HepG2 (cell line): ENCODE data around the gene OR5P2. TPM values are rescaled to one million over a fixed set of nuclear protein-coding genes. Genes with fewer than 3 reads are reported as not detected.

Experiments
- ATAC-seq: fragments of 200-7000 bp; cut with Tn5 transposase; 3 replicates; pipeline ENCODE4 v1.9.1; 2020; ENCODE audit warnings: mild to moderate bottlenecking, moderate library complexity
- BruUV-seq: library from RNA; stranded (reverse); fragments of 400-500 nt; replicated peaks from 2 replicates; lab custom pipeline; 2021; lab: Mats Ljungman, UMichigan
- CTCF ChIA-PET: fragments of 300-600 bp; formaldehyde crosslinking; extraction: SDS; loops from one replicate; lab custom pipeline; 2021; ENCODE audit warnings: low total read pairs, inconsistent platforms, low intra/inter-chr PET ratio; lab: Yijun Ruan, JAX
- POLR2A ChIA-PET: fragments of 350-600 bp; sonication (Branson Sonifier 250); formaldehyde crosslinking; loops from one replicate; lab custom pipeline; 2020; ENCODE audit warnings: antibody characterized with exemption, inconsistent platforms; lab: Yijun Ruan, JAX
- DNase-seq: peaks from one replicate; pipeline ENCODE4 v3.0.0-alpha.2; 2015; ENCODE audit warnings: low spot score
- FAIRE-seq: peaks from 3 replicates; lab custom pipeline; 2011; peaks lifted over from hg19 to GRCh38; lab: Jason Lieb, UNC
- H2AFZ ChIP-seq: one replicate; pipeline ENCODE4 v1.6.1; 2011; ENCODE audit warnings: low read length, inconsistent platforms
- H3K27ac ChIP-seq: fragments of 300-600 bp; 3 replicates; pipeline ENCODE4 v1.8.0; 2011; ENCODE audit warnings: mixed run types, mild to moderate bottlenecking, mixed read lengths, low read length, inconsistent platforms; ENCODE audit not compliant: insufficient read depth; ENCODE audit errors: extremely low read length
- H3K27me3 ChIP-seq, 2 experiments: fragments of 200-600 bp in 1 of 2; 2 replicates in 1 of 2; 3 replicates in 1 of 2; pipeline versions ENCODE4 v1.6.0 to v1.8.0; 2011; ENCODE audit warnings: low read length in 2 of 2, mild to moderate bottlenecking in 2 of 2, moderate library complexity in 2 of 2, inconsistent platforms in 1 of 2; ENCODE audit not compliant: insufficient read depth in 2 of 2, control insufficient read depth in 1 of 2
- H3K36me3 ChIP-seq, 2 experiments: fragments of 200-600 bp in 1 of 2; replicated peaks in 1 of 2; 2 replicates in 1 of 2; 3 replicates in 1 of 2; pipeline versions ENCODE4 v1.5.1 to v1.8.0; 2011; ENCODE audit warnings: low read length in 2 of 2, inconsistent platforms in 1 of 2; ENCODE audit not compliant: insufficient read depth in 2 of 2, control insufficient read depth in 1 of 2
- H3K4me1 ChIP-seq: 2 replicates; pipeline ENCODE4 v1.5.1; 2012; ENCODE audit warnings: low read length, inconsistent platforms; ENCODE audit not compliant: insufficient read depth
- H3K4me2 ChIP-seq: 2 replicates; pipeline ENCODE4 v1.6.0; 2011; ENCODE audit warnings: low read depth, low read length, inconsistent platforms
- H3K4me3 ChIP-seq, 3 experiments: fragments of 200-600 bp in 1 of 3; sonication (generic), shearing (Covaris generic) in 1 of 3; replicated peaks in 1 of 3; 2 replicates each; pipeline ENCODE4 v1.5.1; 2011 to 2016; ENCODE audit warnings: low read length in 3 of 3, inconsistent platforms in 2 of 3, low read depth in 2 of 3, mild to moderate bottlenecking in 2 of 3, control low read depth in 1 of 3, mixed read lengths in 1 of 3; ENCODE audit not compliant: insufficient read depth in 1 of 3
- H3K79me2 ChIP-seq: one replicate; pipeline ENCODE4 v1.6.1; 2011; ENCODE audit warnings: low read length, inconsistent platforms; ENCODE audit not compliant: insufficient read depth
- H3K9ac ChIP-seq: 2 replicates; pipeline ENCODE4 v1.6.0; 2011; ENCODE audit warnings: mild to moderate bottlenecking, low read depth, low read length, inconsistent platforms; ENCODE audit not compliant: insufficient read depth
- H3K9me3 ChIP-seq: 2 replicates; pipeline ENCODE4 v1.5.1; 2012; ENCODE audit warnings: mild to moderate bottlenecking, low read length
- H4K20me1 ChIP-seq: 2 replicates; pipeline ENCODE4 v1.6.0; 2011; ENCODE audit warnings: inconsistent platforms, mild to moderate bottlenecking, low read length, moderate library complexity; ENCODE audit not compliant: insufficient read depth
- HDAC6 ChIP-seq: fragments of 200-600 bp; sonication (generic); IDR thresholded peaks from 2 replicates; pipeline ENCODE4 v1.7.0; 2017; ENCODE audit warnings: mild to moderate bottlenecking, antibody characterized with exemption, low read length, low read depth
- MAFF ChIP-seq: IDR thresholded peaks from 2 replicates; pipeline ENCODE4 v1.6.1; 2011; ENCODE audit warnings: low read depth, low read length, improper control_type of control experiment
- MAFK ChIP-seq, 2 experiments: IDR thresholded peaks in 1 of 2; conservative IDR thresholded peaks in 1 of 2; 2 replicates each; pipeline ENCODE4 v1.6.1; 2011; ENCODE audit warnings: improper control_type of control experiment in 2 of 2, low read length in 2 of 2
- MED13 ChIP-seq: sonication (generic); formaldehyde crosslinking; IDR thresholded peaks from 2 replicates; pipeline ENCODE4 v1.5.0; 2020; ENCODE audit warnings: missing genetic modification reagents
- PAF1 ChIP-seq: IDR thresholded peaks from 2 replicates; pipeline ENCODE4 v1.6.1; 2016; ENCODE audit warnings: missing genetic modification reagents, missing compliant biosample characterization
- ZFP41 ChIP-seq: sonication (generic); formaldehyde crosslinking; IDR thresholded peaks from 2 replicates; pipeline ENCODE4 v1.4.0; 2020; ENCODE audit warnings: mild to moderate bottlenecking, missing genetic modification reagents, borderline replicate concordance
- ZNF230 ChIP-seq: sonication (generic); formaldehyde crosslinking; IDR thresholded peaks from 2 replicates; pipeline ENCODE4 v1.4.0; 2020; ENCODE audit warnings: mild to moderate bottlenecking, missing genetic modification reagents
- ZNF235 ChIP-seq: sonication (generic); formaldehyde crosslinking; IDR thresholded peaks from 2 replicates; pipeline ENCODE4 v1.8.1; 2023; ENCODE audit warnings: mild to moderate bottlenecking, missing genetic modification reagents, borderline replicate concordance
- ZNF615 ChIP-seq: sonication (generic); formaldehyde crosslinking; IDR thresholded peaks from 2 replicates; pipeline ENCODE4 v1.5.0; 2020; ENCODE audit warnings: mild to moderate bottlenecking, missing genetic modification reagents, borderline replicate concordance
- ZNF788 ChIP-seq: sonication (generic); formaldehyde crosslinking; IDR thresholded peaks from 2 replicates; pipeline ENCODE4 v1.5.0; 2020; ENCODE audit warnings: mild to moderate bottlenecking, missing genetic modification reagents, borderline replicate concordance
- ZNF839 ChIP-seq: sonication (generic); formaldehyde crosslinking; IDR thresholded peaks from 2 replicates; pipeline ENCODE4 v1.4.0; 2020; ENCODE audit warnings: missing genetic modification reagents, mild to moderate bottlenecking, borderline replicate concordance
- ZNF879 ChIP-seq: sonication (generic); formaldehyde crosslinking; IDR thresholded peaks from 2 replicates; pipeline ENCODE4 v1.8.1; 2023; ENCODE audit warnings: missing genetic modification reagents
- WGBS: methylation state at CpG from one replicate; pipeline ENCODE4 v1.1.6; 2017; ENCODE audit warnings: low lambda C conversion rate; 5-methylcytosine and 5-hydroxymethylcytosine counted together
- in situ Hi-C: cut with HindIII; loops from 2 replicates; pipeline ENCODE4 v1.10.0; 2017; ENCODE audit warnings: low pct_unique_long_range_greater_than_20kb; ENCODE audit not compliant: extremely low pct_ligation_motif_present
- intact Hi-C: fragments of 100-400 bp; cut with micrococcal nuclease; formaldehyde crosslinking; loops from one replicate; pipeline ENCODE4 v1.10.0; 2022; ENCODE audit not compliant: unreplicated experiment
- polyA plus RNA-seq, 8 experiments: library from polyadenylated mRNA; depleted of rRNA in 3 of 8; stranded (reverse) in 7 of 8; unstranded in 1 of 8; fragments of >200 nt; fragmentation: Illumina TruSeq in 4 of 8; extraction: Trizol in 4 of 8; gene quantifications; 2 replicates each; pipeline versions ENCODE4 v1.2.1 to v1.2.3, GENCODE V29; 2011 to 2016; ENCODE audit warnings: low read depth in 4 of 8, missing spikeins in 1 of 8, mixed read lengths in 1 of 8; ENCODE audit not compliant: insufficient read depth in 1 of 8
- total RNA-seq, 5 experiments: library from RNA; depleted of rRNA; stranded (reverse); fragments of >200 nt; fragmentation: Illumina TruSeq; extraction: Trizol; gene quantifications; 2 replicates each; pipeline ENCODE4 v1.2.3, GENCODE V29; 2016; ENCODE audit warnings: low read depth in 1 of 5
- TF ChIP-seq, protein P1 (sequence below): IDR thresholded peaks from 2 replicates; pipeline ENCODE4 v1.6.1; 2016; ENCODE audit warnings: control low read depth
- TF ChIP-seq, protein P2 (sequence below): sonication (generic); formaldehyde crosslinking; IDR thresholded peaks from 2 replicates; pipeline ENCODE4 v1.4.0; 2020; ENCODE audit warnings: missing genetic modification reagents

OR5P2 gene
- total and polyA plus RNA-seq, 2 of the 13 experiments (the other 11 are each of a cell fraction or from before 2014, with no cell fraction given): not detected

DNA sequence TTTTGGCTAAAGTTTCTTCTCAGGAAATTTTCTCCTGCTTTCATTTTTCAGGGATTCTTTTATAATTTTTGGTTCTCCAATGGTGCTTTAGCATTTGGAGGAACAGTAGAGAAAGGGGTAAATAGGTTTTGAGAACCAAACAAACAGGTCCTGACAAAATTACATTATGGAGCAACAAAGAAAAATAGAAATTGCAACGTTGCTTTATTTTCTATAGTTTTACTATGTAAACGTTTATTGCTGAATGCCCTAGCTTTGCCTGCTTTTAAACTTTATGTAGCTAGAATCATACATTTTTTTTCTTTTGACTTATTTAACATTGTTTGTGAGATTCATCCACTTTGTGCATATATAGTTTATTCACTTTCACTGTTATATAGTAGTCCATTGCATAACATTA is 43.8 kb upstream of the OR5P2 start:
- no peak for DNase-seq
- intact Hi-C loops: no loop called here
- WGBS: 0% methylated on average over 2 of the region's 2 CpGs
- Histone ChIP-seq H3K9me3 (no peaks in the 10 kb centered on the region), H3K36me3 (no peaks in the 10 kb centered on the region), H3K4me2 (no peak overlapping the region), H3K27me3 (0 out of 5 replicates have a peak, but pooled peaks cover 0 to 3% of the 10 kb centered on the region in 2 experiments), H3K79me2 (no peaks in the 10 kb centered on the region), H3K9ac (no peak overlapping the region), H2AFZ (no peak overlapping the region), H3K4me1 (no peaks in the 10 kb centered on the region), H3K27ac (no peak overlapping the region), H4K20me1 (no peaks in the 10 kb centered on the region), H3K4me3 (no peak overlapping the region)
- POLR2A ChIA-PET: no interaction called here
- in situ Hi-C loops: no loop called here
- no TSS peak for BruUV-seq
- TF ChIP-seq, protein P1, sequence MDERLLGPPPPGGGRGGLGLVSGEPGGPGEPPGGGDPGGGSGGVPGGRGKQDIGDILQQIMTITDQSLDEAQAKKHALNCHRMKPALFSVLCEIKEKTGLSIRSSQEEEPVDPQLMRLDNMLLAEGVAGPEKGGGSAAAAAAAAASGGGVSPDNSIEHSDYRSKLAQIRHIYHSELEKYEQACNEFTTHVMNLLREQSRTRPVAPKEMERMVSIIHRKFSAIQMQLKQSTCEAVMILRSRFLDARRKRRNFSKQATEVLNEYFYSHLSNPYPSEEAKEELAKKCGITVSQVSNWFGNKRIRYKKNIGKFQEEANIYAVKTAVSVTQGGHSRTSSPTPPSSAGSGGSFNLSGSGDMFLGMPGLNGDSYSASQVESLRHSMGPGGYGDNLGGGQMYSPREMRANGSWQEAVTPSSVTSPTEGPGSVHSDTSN (CRISPR knock-in tag): no peak
- TF ChIP-seq, protein P2, sequence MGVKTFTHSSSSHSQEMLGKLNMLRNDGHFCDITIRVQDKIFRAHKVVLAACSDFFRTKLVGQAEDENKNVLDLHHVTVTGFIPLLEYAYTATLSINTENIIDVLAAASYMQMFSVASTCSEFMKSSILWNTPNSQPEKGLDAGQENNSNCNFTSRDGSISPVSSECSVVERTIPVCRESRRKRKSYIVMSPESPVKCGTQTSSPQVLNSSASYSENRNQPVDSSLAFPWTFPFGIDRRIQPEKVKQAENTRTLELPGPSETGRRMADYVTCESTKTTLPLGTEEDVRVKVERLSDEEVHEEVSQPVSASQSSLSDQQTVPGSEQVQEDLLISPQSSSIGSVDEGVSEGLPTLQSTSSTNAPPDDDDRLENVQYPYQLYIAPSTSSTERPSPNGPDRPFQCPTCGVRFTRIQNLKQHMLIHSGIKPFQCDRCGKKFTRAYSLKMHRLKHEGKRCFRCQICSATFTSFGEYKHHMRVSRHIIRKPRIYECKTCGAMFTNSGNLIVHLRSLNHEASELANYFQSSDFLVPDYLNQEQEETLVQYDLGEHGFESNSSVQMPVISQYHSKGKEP (CRISPR knock-in tag): no peak
- TF ChIP-seq HDAC6: no peak
- TF ChIP-seq MAFF: peak; percentile 88
- TF ChIP-seq MAFK (conservative IDR thresholded peaks at IDR 0.05 in 1 of 2, IDR thresholded peaks at IDR 0.05 in 1 of 2; ENCODE audit: low read length in 2 of 2): peak; percentile 74 to 87
- FAIRE-seq: no peak
- CTCF ChIA-PET: no interaction called here
- ATAC-seq: no peak

DNA sequence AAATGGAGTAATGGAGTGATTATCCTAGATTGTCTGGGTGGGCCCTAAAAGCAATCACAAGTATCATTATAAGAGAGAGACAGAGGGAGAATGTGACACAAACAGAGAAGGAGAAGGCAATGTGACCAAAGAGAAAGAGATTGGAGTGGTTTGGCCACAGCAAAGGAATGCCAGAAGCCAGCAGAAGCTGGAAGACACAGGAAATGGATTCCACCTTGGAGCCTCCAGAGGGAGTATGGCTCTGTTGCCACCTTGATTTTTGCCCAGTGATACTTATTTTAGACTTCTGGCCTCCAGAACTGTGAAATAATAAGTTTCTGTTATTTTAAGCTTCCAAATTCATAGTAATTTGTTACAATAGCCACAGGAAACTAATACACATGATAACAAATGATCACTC is 36.8 kb upstream of the OR5P2 start:
- intact Hi-C loops: no loop called here
- Histone ChIP-seq H3K36me3 (no peaks in the 10 kb centered on the region), H3K79me2 (no peaks in the 10 kb centered on the region), H3K9me3 (no peaks in the 10 kb centered on the region), H3K27ac (no peak overlapping the region), H3K4me3 (no peak overlapping the region), H3K4me2 (no peak overlapping the region), H3K27me3 (0 out of 5 replicates have a peak, but pooled peaks cover 0 to 3% of the 10 kb centered on the region in 2 experiments), H4K20me1 (no peaks in the 10 kb centered on the region), H3K4me1 (no peaks in the 10 kb centered on the region), H2AFZ (no peak overlapping the region), H3K9ac (no peak overlapping the region)
- ChIA-PET POLR2A (no interaction called here), CTCF (no interaction called here)
- DNase-seq (no peak), ATAC-seq (no peak), FAIRE-seq (no peak)
- in situ Hi-C loops: no loop called here
- TF ChIP-seq ZNF615 (CRISPR knock-in tag): no peak
- no peak for TF ChIP-seq PAF1
- no peak for TF ChIP-seq ZNF230
- no peak for TF ChIP-seq ZNF788 (CRISPR knock-in tag)
- TF ChIP-seq ZNF839 (CRISPR knock-in tag): no peak
- TF ChIP-seq ZNF235 (CRISPR knock-in tag): no peak
- no peak for TF ChIP-seq ZNF879
- TF ChIP-seq ZFP41 (CRISPR knock-in tag): no peak
- TF ChIP-seq MED13 (CRISPR knock-in tag): no peak
- BruUV-seq: no TSS peak
